HG03571 (cell line): ENCODE measurements around the gene CUX1.

Experiments used
- ATAC-seq: cut with Tn5 transposase; IDR thresholded peaks from one replicate; pipeline ENCODE4 v1.9.1; 2021; ENCODE audit not compliant: unreplicated experiment

The CUX1 gene, protein sequence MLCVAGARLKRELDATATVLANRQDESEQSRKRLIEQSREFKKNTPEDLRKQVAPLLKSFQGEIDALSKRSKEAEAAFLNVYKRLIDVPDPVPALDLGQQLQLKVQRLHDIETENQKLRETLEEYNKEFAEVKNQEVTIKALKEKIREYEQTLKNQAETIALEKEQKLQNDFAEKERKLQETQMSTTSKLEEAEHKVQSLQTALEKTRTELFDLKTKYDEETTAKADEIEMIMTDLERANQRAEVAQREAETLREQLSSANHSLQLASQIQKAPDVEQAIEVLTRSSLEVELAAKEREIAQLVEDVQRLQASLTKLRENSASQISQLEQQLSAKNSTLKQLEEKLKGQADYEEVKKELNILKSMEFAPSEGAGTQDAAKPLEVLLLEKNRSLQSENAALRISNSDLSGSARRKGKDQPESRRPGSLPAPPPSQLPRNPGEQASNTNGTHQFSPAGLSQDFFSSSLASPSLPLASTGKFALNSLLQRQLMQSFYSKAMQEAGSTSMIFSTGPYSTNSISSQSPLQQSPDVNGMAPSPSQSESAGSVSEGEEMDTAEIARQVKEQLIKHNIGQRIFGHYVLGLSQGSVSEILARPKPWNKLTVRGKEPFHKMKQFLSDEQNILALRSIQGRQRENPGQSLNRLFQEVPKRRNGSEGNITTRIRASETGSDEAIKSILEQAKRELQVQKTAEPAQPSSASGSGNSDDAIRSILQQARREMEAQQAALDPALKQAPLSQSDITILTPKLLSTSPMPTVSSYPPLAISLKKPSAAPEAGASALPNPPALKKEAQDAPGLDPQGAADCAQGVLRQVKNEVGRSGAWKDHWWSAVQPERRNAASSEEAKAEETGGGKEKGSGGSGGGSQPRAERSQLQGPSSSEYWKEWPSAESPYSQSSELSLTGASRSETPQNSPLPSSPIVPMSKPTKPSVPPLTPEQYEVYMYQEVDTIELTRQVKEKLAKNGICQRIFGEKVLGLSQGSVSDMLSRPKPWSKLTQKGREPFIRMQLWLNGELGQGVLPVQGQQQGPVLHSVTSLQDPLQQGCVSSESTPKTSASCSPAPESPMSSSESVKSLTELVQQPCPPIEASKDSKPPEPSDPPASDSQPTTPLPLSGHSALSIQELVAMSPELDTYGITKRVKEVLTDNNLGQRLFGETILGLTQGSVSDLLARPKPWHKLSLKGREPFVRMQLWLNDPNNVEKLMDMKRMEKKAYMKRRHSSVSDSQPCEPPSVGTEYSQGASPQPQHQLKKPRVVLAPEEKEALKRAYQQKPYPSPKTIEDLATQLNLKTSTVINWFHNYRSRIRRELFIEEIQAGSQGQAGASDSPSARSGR (N-terminal part only)

DNA sequence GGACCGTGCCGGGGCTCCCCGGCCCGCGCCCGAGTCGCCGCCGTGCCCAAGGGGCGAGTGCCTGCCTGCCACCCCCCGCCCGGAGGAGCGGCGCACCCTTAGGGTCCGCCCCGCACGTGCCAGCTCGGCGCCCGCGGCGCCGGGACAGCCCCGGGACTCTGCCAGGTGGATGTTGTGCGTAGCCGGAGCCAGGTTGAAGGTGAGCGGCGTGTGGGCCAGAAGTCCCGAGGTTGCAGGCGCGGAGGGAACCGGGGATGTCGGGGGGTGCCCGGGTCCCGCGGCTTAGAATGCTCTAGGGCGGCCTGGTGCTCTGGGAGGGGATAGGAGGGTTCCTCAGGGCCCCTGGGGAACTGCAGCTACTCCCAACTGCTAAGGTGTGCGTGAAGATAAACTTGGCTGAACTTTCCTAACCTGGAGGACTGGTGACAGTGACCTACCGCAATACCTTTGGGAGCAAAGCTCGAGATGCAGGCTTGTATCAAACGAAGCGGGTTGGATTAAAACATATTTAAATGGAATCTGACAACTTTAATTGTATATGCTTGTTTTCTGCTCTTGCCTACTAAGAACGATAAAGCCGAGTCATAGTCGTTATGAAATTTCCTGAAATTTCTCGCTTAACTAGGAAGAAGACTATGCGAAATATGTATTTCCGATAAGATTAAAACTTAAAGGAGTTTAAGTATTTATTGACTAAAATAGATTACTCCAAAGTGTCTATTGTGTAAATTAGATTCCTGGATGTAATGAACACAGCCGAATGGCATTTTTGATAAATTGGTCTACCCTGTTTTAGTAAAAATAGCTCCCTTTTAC is at the start of gene CUX1:
Gene CUX1, plus strand, starts transcription at position 156 of the 816 bp plus-strand sequence. Its CDS starts 14 bp downstream, at position 170.
- no peak for ATAC-seq

DNA sequence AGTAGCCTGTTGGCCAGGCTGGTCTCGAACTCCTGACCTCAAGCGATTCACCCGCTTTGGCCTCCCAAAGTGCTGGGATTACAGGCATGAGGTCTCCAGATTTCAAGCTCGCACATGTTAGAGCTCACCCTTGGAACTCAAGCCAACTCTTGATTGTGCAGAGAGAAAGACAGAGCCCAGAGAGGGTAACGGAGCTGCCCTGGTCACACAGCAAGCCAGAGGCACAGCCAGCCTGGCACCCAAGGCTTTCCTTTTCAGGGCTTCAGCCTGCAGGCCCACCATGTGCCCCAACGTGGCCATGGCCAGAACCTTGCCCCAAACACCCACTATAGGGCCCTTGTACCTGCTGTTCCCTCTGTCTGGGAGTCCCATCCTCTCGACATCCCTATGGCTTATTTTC is 49.1 kb upstream of the CUX1 start:
- no peak for ATAC-seq

DNA sequence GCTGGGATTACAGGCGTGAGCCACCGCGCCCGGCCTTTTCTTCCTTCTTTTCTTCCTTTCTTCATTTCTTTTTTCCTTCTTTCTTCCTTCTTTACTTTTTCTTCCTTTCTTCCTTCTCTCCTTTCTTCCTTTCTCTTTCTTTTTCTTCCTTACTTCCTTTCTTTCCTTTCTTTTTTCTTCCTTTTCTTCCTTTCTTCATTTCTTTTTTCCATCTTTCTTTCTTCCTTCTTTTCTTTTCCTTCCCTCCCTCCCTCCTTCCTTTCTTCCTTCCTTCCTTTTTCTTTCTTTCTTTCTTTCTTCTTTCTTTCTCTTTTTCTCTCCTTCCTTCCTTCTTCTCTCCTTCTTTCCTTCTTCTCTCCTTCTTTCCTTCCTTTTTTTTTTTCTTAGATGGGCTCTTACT is 47.0 kb upstream of the CUX1 start:
- no peak for ATAC-seq

DNA sequence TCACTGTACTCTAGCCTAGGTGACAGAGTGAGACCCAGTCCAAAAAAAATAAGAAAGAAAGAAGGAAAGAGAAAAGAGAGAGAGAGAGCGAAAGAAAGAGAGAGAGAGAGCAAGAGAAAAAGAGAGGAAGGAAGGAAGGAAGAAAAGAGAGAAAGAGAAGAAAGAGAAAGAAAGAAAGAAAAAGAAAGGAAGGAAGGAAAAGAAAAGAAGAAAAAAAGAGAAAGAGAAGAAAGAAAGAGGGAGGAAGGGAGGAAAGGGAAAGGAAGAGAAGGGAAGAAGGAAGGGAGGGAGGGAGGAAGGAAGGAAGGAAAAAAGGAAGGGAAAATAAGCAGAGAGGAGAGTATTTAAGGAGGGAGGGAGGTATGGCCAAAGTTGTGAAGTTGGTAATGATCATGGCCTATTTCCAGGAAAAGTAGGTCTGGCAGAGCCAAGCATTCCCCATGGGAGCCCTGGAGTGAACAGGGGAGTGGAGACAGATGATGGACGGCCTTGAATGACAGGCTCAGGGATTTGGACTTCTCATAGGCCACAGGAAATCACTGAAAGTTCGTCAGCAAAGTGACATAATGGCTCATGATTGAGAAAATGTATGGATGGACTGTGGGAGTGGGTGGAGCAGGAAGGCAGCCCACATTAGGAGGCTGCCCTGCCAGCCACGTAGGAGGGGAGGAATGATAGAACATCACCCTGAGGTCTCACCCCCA is 44.8 kb upstream of the CUX1 start:
- ATAC-seq = no peak

DNA sequence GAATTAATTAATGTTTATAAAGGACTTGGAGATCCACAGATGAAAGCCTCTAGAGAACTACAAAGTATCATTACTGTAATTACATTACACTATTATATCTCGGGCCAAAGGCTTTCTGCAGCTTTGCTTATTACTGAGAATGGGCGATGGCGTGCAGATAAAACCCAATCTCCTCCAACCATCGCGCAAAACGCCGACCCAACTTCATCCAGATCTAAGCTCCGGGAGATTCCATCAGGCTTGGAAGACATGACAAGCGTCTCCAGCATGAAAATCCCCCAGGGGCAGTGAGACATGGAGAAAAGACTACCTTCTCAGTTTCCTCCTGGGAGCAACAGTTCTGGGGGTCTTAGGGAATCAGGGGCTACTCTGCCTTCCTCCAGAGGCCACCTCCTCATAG is 42.2 kb upstream of the CUX1 start:
- ATAC-seq = no peak

DNA sequence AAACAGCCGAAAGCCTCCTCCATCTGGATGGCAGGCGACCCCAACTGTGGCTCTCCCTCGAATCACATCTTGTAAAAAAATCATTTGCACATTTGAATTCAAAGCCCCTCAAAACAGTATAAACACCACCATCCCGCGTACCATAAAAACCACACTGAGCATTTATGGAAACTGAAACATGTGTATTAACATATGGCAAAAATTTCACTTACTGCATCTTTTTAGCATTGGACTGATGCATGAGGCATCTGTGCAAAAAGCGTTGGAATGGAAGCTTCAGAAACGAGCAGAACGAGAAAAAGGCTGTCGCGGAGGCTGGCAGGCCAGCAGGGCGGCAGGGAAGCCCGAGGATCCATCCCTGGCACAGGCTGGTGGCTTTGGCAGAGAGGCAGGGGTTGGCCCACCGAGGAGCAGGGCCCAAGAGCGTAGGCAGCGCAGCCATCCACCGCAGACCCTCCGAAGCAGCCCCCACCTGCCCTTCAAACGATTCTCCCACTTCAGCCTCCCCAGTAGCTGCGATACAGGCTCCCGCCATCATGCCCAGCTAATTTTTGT is 39.3 kb upstream of the CUX1 start:
- ATAC-seq = no peak

DNA sequence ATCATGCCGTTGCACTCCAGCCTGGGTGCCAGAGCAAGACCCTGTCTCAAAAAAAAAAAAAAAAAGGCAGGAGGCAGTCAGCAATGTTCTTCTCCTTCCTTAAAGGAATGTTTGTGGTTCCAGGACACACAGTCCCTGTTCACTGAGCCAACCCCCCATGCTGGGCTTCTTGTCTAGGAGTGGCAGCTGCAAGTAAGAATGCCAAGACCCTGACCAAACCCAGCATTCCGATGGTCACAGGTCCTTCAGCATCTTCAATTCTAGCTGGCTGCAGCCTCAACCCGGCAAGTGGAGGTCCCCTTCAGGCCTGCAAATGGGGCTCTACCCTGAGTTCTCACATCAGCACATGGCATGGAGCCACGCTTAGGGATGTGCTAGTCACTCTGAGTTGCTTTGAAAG is 38.2 kb upstream of the CUX1 start:
- no peak for ATAC-seq

DNA sequence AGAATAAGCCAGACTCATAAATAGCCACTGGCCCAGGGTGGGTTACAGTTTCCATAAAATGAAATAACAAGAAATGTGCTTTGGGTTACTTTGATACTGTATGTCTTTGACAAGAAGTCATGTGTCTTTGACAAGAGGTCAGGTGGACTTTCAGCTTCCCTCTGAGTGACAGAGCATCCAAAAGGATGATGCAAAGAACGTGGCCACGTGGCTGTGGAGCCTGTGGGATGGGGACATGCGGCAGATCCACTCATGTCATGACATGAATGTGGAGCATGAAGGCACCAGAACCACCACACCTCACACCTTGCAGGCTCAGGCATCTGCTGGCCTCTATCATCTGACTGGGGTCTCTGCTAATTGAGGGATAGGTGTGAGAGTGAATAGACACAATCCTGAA is 37.1 kb upstream of the CUX1 start:
- ATAC-seq = no peak

DNA sequence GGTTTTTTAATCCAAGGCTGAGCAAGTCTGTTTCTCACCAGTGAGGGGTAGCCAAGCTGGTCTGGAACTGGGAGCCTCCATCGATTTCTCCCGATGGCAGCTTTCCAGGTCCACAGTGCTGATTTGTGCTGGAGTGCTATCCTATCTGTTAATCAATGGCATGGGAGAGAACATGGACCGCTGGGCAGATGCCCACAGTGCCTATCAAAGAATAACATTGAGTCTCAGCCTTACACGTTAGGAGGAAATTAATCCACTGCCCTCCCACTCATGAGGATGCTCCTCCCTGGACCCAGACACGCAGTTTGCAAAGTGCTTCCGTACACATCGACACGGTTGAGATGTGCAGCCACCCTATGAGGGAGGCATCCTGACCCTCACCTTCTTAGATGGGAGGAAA is 36.0 kb upstream of the CUX1 start:
- no peak for ATAC-seq

DNA sequence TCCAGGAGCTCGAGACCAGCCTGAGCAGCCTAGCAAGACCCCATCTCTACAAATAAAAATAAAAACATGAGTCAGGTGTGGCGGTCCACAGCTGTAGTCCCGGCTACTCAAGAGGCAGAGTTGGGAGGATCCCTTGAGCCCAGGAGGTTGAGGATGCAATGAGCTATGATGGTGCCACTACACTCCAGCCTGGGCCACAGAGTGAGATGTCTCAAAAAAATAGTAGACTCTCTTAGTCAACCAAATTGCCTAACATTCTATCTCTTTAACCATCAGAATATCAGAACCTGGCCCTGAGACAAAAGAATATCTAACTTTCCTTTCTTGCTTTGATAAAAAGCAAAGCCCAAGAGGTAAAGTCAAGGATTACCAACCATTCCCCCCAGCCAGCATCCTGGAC is 35.0 kb upstream of the CUX1 start:
- ATAC-seq = no peak

DNA sequence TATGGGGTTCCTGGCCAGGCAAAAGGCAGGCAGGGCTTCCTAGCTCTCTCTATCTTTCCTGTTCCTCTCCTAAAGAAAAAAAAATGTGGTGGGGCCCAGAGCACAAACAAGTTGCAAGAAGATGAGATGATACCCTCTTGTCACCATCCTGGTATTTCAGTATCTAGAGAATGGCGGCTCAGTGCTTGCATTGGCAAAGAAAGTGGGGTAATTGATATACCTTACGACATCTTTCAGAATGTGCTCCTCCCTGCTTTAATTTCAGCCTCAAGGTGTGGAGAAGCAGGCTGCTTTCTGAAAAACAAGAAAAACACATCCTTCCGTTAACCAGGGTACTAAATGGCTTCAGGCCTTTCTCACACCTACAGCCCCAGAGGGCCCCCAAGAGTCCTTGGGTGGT is 34.5 kb upstream of the CUX1 start:
- no peak for ATAC-seq

DNA sequence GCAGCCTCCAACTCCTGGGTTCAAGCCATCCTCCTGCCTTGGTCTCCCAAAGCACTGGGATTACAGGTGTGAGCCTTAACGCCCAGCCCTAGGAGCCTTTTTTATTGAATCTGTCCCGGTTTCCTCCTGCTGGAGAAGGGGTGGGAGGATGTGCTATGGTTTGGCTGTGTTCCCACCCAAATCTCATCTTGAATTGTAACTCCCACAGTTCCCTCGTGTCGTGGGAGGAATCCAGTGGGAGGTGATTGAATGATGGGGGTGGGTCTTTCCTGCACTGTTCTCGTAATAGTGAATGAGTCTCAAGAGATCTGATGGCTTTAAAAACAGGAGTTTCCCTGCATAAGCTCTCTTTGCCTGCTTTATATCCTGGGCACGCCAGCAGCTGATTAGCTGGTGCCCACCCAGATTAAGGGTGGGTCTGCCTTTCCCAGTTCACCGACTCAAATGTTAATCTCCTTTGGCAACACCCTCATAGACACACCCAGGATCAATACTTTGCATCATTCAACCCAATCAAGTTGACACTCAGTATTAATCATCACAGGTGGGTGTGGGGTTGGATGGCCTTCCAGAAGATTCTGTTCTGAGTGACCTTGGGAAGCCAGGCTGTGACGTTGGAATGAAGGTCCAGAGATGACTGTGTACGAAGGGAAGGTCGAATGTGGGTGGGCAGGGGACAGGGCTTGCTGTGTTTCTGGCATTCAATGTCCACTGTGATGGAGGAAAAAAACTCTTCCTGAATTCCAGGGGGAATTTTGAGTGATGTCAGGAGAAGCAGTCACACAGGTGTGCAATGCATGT is 33.8 kb upstream of the CUX1 start:
- no peak for ATAC-seq

DNA sequence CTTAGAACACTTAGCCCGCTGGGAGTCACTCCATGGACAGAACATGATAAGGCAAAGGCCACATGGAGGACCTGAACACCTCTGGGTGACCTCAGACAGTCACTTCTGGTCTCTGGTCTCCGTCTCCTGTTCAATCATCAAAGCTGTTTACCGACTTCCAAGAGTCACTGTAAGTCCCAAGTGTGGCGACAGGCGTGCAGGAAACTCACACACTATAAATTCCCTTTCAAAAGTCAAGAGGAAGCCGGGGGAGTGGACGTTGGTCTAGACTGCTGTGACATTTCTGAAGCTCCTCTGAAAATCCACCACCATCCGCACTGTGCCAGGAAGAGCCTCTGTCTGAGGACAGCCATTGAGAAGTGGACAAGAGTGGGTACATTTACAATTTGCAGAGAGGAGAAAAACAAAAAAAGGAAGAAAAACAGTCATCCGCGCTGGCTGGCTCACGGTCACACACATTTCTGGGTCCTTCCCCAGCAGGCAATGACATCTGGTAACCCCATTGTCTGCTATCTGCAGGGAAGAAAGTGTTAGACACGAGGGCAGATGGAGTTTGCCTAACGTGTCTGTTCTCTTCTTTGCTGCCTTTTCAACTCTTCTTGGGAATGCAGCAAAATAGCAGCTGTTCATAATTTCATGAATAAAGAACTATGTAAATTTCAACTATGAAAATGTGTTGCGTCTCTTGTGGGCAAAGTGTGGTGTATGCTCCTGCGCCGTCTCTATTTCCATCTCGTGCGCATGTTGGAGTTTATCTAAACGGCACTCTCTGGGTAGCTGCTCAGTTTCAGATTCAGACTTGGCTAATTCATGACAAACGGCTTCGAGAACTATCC is 32.9 kb upstream of the CUX1 start:
- no peak for ATAC-seq

DNA sequence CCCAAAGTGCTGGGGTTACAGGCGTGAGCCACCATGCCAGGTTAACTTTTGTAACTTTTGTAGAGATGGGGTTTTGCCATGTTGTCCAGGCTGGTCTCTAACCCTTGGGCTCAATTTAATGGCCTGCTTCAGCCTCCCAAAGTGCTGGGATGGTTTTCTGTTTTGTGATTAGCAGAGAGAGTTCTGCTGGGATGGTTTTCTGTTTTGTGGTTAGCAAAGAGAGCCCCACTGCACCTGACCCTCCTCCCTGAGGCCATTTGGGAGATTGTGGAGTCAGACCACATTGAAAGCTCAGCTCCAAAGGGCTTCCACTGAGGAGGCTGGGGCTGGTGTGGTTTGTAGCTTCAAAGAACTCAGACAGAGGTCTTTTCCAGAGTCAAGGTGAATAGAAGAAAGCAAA is 29.6 kb upstream of the CUX1 start:
- ATAC-seq = no peak

DNA sequence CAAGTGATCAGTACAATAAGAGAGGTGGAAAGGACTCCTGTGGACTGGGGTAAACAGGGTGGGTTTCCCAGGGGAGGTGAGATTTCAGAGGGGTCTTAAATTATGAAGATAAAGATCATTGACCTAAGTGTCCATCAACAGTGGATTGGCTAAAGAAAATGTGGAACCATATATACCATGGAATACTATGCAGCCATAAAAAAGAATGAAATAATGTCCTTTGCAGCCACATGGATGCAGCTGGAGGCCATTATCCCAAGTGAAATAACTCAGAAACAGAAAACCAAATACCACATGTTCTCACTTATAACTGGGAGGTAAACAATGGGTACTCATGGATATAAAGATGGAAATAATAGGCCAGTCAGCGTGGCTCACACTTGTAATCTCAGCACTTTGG is 28.9 kb upstream of the CUX1 start:
- ATAC-seq = no peak

DNA sequence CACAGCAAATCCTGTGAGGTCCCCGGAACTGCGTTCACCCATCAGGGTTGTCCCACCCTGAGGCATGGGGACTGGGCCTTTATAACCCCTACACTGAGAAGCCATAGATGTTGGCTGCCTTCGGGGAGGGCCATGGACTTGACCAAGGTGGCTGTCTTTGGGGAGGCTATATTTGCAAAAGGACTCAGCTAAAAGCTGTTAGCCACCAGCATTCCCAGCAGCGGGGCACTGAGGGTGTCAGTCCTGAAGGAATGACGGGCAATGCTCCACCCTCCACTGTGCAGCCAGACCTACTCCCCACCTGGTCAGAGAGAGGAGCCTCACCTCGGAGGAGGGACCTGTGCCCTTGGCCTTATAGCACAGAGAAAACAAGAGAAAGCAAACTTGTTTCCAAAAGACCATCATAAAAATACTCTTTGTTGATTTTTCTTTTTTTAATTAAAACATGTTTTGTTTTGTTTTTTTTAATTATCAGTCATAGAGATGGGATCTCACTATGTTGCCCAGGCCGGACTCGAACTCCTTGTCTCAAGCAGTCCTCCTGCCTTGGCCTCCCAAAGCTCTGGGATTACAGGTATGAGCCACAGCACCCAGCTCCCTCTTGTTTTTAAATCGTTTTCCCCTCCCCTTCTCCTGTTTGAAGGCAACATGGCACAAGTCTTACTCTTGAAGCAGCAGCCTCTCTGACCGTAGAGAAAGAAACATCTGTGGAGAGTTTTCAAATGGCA is 26.7 kb upstream of the CUX1 start:
- ATAC-seq = no peak

DNA sequence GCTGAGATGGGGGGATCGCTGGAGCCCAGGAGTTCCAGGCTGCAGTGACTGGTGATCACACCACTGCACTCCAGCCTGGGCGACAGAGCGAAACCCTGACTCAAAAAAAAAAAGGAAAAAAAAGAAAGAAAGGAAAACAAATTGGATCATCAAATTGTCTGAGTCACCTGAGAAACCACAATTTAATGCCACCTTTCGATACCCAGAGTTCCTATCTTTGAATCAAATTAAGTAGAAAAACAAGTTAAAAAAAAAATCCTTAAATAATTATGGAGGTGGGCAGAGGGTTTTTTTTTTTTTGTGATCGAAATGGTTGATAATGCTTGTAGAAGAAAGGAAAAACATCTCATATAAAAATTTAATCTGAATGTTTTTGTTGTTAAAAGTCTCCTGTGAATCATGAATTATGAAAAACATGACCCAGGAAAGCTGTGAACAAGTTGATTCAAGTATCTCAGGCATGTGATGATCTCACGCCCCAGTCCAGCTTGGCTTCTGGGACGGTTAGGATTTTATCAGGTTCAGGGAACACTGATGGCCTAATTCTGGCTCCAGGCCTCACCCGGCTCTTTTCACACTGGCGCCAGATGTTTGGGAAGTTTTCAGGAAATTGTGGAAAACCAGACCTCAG is 25.3 kb upstream of the CUX1 start:
- ATAC-seq = no peak
